Astrocyte (in vitro differentiated cells and primary cell): ENCODE data around the gene DOCK3. TPM values are rescaled to one million over a fixed set of nuclear protein-coding genes. Genes with fewer than 3 reads are reported as not detected.
"Not testable (repeated sequence)": the region's sequence is repeated elsewhere in the genome, so short reads cannot be mapped to it uniquely, and the experiment has no call there.

Experiments
- DNase-seq: peaks from one replicate; pipeline ENCODE4 v3.0.0-alpha.2; 2010; ENCODE audit warnings: low read depth
- FAIRE-seq: peaks from 2 replicates; lab custom pipeline; 2011; peaks lifted over from hg19 to GRCh38; lab: Jason Lieb, UNC
- H2AFZ ChIP-seq: 2 replicates; pipeline ENCODE4 v1.6.0; 2012; ENCODE audit warnings: low read depth, low read length, inconsistent platforms
- H3K27ac ChIP-seq: 2 replicates; pipeline ENCODE4 v1.5.1; 2011; ENCODE audit warnings: low read depth, low read length, inconsistent platforms
- H3K27me3 ChIP-seq: 2 replicates; pipeline ENCODE4 v1.6.0; 2011; ENCODE audit warnings: low read length, inconsistent platforms; ENCODE audit not compliant: insufficient read depth
- H3K36me3 ChIP-seq: 2 replicates; pipeline ENCODE4 v1.5.1; 2011; ENCODE audit warnings: low read length, inconsistent platforms; ENCODE audit not compliant: insufficient read depth
- H3K4me1 ChIP-seq: 2 replicates; pipeline ENCODE4 v1.5.1; 2011; ENCODE audit warnings: low read length, inconsistent platforms; ENCODE audit not compliant: insufficient read depth
- H3K4me2 ChIP-seq: 2 replicates; pipeline ENCODE4 v1.6.0; 2012; ENCODE audit warnings: low read length, inconsistent platforms
- H3K4me3 ChIP-seq: 2 replicates; pipeline ENCODE4 v1.5.1; 2011; ENCODE audit warnings: low read depth, mild to moderate bottlenecking, low read length, inconsistent platforms; ENCODE audit not compliant: insufficient read depth
- H3K79me2 ChIP-seq: 2 replicates; pipeline ENCODE4 v1.6.0; 2012; ENCODE audit warnings: mild to moderate bottlenecking, low read length, inconsistent platforms; ENCODE audit not compliant: insufficient read depth
- H3K9ac ChIP-seq: 2 replicates; pipeline ENCODE4 v1.6.0; 2012; ENCODE audit warnings: mild to moderate bottlenecking, low read length, inconsistent platforms
- H3K9me3 ChIP-seq: 2 replicates; pipeline ENCODE4 v1.5.1; 2012; ENCODE audit warnings: low read depth, mild to moderate bottlenecking, low read length, inconsistent platforms; ENCODE audit not compliant: insufficient read depth
- H4K20me1 ChIP-seq: 2 replicates; pipeline ENCODE4 v1.6.0; 2012; ENCODE audit warnings: low read length, inconsistent platforms; ENCODE audit not compliant: insufficient read depth
- H3K27ac Mint-ChIP-seq: one replicate; pipeline ENCODE4 v1.8.0; 2021; ENCODE audit warnings: mild to moderate bottlenecking, mixed read lengths; ENCODE audit not compliant: unreplicated experiment
- H3K27me3 Mint-ChIP-seq: one replicate; pipeline ENCODE4 v1.8.0; 2021; ENCODE audit warnings: low read depth, mixed read lengths; ENCODE audit not compliant: unreplicated experiment
- H3K36me3 Mint-ChIP-seq: one replicate; pipeline ENCODE4 v1.8.0; 2021; ENCODE audit warnings: low read depth, mixed read lengths; ENCODE audit not compliant: unreplicated experiment
- H3K4me1 Mint-ChIP-seq: one replicate; pipeline ENCODE4 v1.8.0; 2021; ENCODE audit warnings: low read depth, mixed read lengths; ENCODE audit not compliant: unreplicated experiment
- H3K4me3 Mint-ChIP-seq: one replicate; pipeline ENCODE4 v1.8.0; 2021; ENCODE audit warnings: mild to moderate bottlenecking, moderate library complexity, mixed read lengths; ENCODE audit not compliant: unreplicated experiment
- H3K9me3 Mint-ChIP-seq: one replicate; pipeline ENCODE4 v1.8.0; 2021; ENCODE audit warnings: mild to moderate bottlenecking, mixed read lengths; ENCODE audit not compliant: unreplicated experiment
- CTCF ChIP-seq: IDR thresholded peaks from 2 replicates; pipeline ENCODE4 v1.5.1; 2011; ENCODE audit warnings: low read depth, mild to moderate bottlenecking, inconsistent platforms, low read length, moderate library complexity; ENCODE audit not compliant: insufficient read depth
- EZH2 ChIP-seq: IDR thresholded peaks from 2 replicates; pipeline ENCODE4 v1.6.1; 2012; ENCODE audit warnings: mild to moderate bottlenecking, low read length, inconsistent platforms; ENCODE audit not compliant: insufficient read depth
- total RNA-seq: library from RNA; stranded (reverse); gene quantifications from 2 replicates; pipeline ENCODE4 v1.2.1, GENCODE V29; 2021

Gene DOCK3
- total RNA-seq, 1 donor from 2014 or later: 3.3 TPM

- no peak overlapping the region for H3K4me3 ChIP-seq
- no peak overlapping the region for H2AFZ ChIP-seq
- peaks cover 8% of the 10 kb centered on the region for H3K9me3 Mint-ChIP-seq
- H4K20me1 ChIP-seq: no peaks in the 10 kb centered on the region
- TF ChIP-seq CTCF (no peak), EZH2 (no peak)
- H3K27ac ChIP-seq: no peak overlapping the region
- H3K79me2 ChIP-seq: no peaks in the 10 kb centered on the region
- no peaks in the 10 kb centered on the region for H3K27me3 ChIP-seq
- H3K27ac Mint-ChIP-seq: no peak overlapping the region
- H3K4me1 ChIP-seq: no peaks in the 10 kb centered on the region
- peaks cover 6% of the 10 kb centered on the region for H3K27me3 Mint-ChIP-seq
- no peak overlapping the region for H3K4me2 ChIP-seq
- H3K36me3 Mint-ChIP-seq: peaks cover 10% of the 10 kb centered on the region
- H3K9me3 ChIP-seq: no peaks in the 10 kb centered on the region
- FAIRE-seq (no peak), DNase-seq (no peak)
- H3K4me3 Mint-ChIP-seq: no peak overlapping the region
- H3K9ac ChIP-seq: no peak overlapping the region
- H3K4me1 Mint-ChIP-seq: no peaks in the 10 kb centered on the region
- no peaks in the 10 kb centered on the region for H3K36me3 ChIP-seq
These were observed 686.1 kb downstream of the DOCK3 start for GRCh38 chr3:51360806-51361205.

- Histone ChIP-seq H4K20me1 (no peaks in the 10 kb centered on the region), H3K4me2 (no peak overlapping the region), H3K4me1 (no peaks in the 10 kb centered on the region), H3K4me3 (no peak overlapping the region), H3K79me2 (no peaks in the 10 kb centered on the region), H3K9ac (no peak overlapping the region), H3K36me3 (no peaks in the 10 kb centered on the region), H2AFZ (no peak overlapping the region), H3K9me3 (no peaks in the 10 kb centered on the region), H3K27ac (no peak overlapping the region), H3K27me3 (no peaks in the 10 kb centered on the region)
- peaks cover 5% of the 10 kb centered on the region for H3K27me3 Mint-ChIP-seq
- no peak overlapping the region for H3K27ac Mint-ChIP-seq
- FAIRE-seq (no peak), DNase-seq (no peak)
- peaks cover 11% of the 10 kb centered on the region for H3K9me3 Mint-ChIP-seq
- TF ChIP-seq CTCF: no peak
- TF ChIP-seq EZH2: no peak
- H3K4me1 Mint-ChIP-seq: no peaks in the 10 kb centered on the region
- peaks cover 3% of the 10 kb centered on the region for H3K36me3 Mint-ChIP-seq
- no peak overlapping the region for H3K4me3 Mint-ChIP-seq
These were observed 687.0 kb downstream of the DOCK3 start for GRCh38 chr3:51361746-51362145.

- H3K9ac ChIP-seq: no peak overlapping the region
- H3K9me3 ChIP-seq: no peaks in the 10 kb centered on the region
- no peak overlapping the region for H3K27ac ChIP-seq
- no peak for FAIRE-seq
- peaks cover 2% of the 10 kb centered on the region for H3K36me3 Mint-ChIP-seq
- H3K27me3 ChIP-seq: no peaks in the 10 kb centered on the region
- no peak overlapping the region for H3K4me2 ChIP-seq
- no peak for DNase-seq
- no peaks in the 10 kb centered on the region for H3K4me1 ChIP-seq
- no peak overlapping the region for H3K4me3 Mint-ChIP-seq
- H2AFZ ChIP-seq: no peak overlapping the region
- TF ChIP-seq EZH2: no peak
- no peaks in the 10 kb centered on the region for H3K4me1 Mint-ChIP-seq
- no peak overlapping the region for H3K27ac Mint-ChIP-seq
- peaks cover 5% of the 10 kb centered on the region for H3K27me3 Mint-ChIP-seq
- no peak overlapping the region for H3K4me3 ChIP-seq
- H4K20me1 ChIP-seq: no peaks in the 10 kb centered on the region
- H3K9me3 Mint-ChIP-seq: peaks cover 13% of the 10 kb centered on the region
- no peaks in the 10 kb centered on the region for H3K79me2 ChIP-seq
- H3K36me3 ChIP-seq: no peaks in the 10 kb centered on the region
These were observed 687.7 kb downstream of the DOCK3 start for GRCh38 chr3:51362476-51362875.

- not testable (repeated sequence) for H4K20me1 ChIP-seq, DNase-seq, FAIRE-seq, H3K27ac ChIP-seq, H3K9me3 ChIP-seq, H3K4me1 Mint-ChIP-seq, H3K4me3 Mint-ChIP-seq, H3K4me2 ChIP-seq, H3K79me2 ChIP-seq, H3K27me3 ChIP-seq, H3K36me3 ChIP-seq, H2AFZ ChIP-seq, H3K27ac Mint-ChIP-seq, H3K4me3 ChIP-seq, H3K36me3 Mint-ChIP-seq, H3K4me1 ChIP-seq, H3K27me3 Mint-ChIP-seq, H3K9ac ChIP-seq
- peaks cover 13% of the 10 kb centered on the region for H3K9me3 Mint-ChIP-seq
These were observed 693.5 kb downstream of the DOCK3 start for GRCh38 chr3:51368276-51368675.
